Measurements from ENCODE around the gene APBB2. TPM values are rescaled to one million over a fixed set of nuclear protein-coding genes. Genes with fewer than 3 reads are reported as not detected.

APBB2 gene
- 23.5 TPM for total RNA-seq
- long read RNA-seq, full-length matches to known transcripts: 3 of 17 reads
- long read RNA-seq, partial matches to known transcripts: 10 of 17 reads
- long read RNA-seq, other reads (novel, unspliced or antisense): 4 of 17 reads

GRCh38 chr4:41214136-41214824 is at the start of gene APBB2:
Gene APBB2 (minus strand): TSS chr4:41214542. CDS start chr4:41033254, 181,288 bp downstream.
- Histone ChIP-seq H3K36me3 (no peaks in the 10 kb centered on the region), H3K27ac (replicated peaks) (peak within 1 kb of the TSS; percentile 97), H3K4me1 (peaks cover 74% of the 10 kb centered on the region), H3K9me3 (replicated peaks) (no peaks in the 10 kb centered on the region), H3K27me3 (ENCODE audit: low read depth) (no peaks in the 10 kb centered on the region), H3K4me3 (peak within 1 kb of the TSS; percentile 99)
- peak; percentile 95 for TF ChIP-seq CTCF (IDR thresholded peaks at IDR 0.05; ENCODE audit: borderline replicate concordance)
- peak; percentile 94 for DNase-seq
- intact Hi-C loops (cut with micrococcal nuclease): loop anchor here (10.0 kb wide), 1 partner anchor 289 kb away; no protein-coding TSS in a partner anchor

GRCh38 chr4:41262198-41262597 is 47.9 kb upstream of the APBB2 start:
- DNase-seq: no peak
- peaks cover 12% of the 10 kb centered on the region for H3K4me1 ChIP-seq
- H3K27ac ChIP-seq (replicated peaks): no peak overlapping the region
- H3K4me3 ChIP-seq: no peak overlapping the region
- no peak for TF ChIP-seq CTCF (IDR thresholded peaks at IDR 0.05; ENCODE audit: borderline replicate concordance)
- intact Hi-C loops (cut with micrococcal nuclease): no loop called here
- H3K36me3 ChIP-seq: no peaks in the 10 kb centered on the region
- no peaks in the 10 kb centered on the region for H3K9me3 ChIP-seq (replicated peaks)
- H3K27me3 ChIP-seq (ENCODE audit: low read depth): peaks cover 28% of the 10 kb centered on the region

GRCh38 chr4:41260116-41260733 is 45.9 kb upstream of the APBB2 start:
- intact Hi-C loops (cut with micrococcal nuclease): no loop called here
- no peak overlapping the region for H3K4me3 ChIP-seq
- no peaks in the 10 kb centered on the region for H3K9me3 ChIP-seq (replicated peaks)
- TF ChIP-seq CTCF (IDR thresholded peaks at IDR 0.05; ENCODE audit: borderline replicate concordance): no peak
- no peaks in the 10 kb centered on the region for H3K36me3 ChIP-seq
- H3K27me3 ChIP-seq (ENCODE audit: low read depth): peaks cover 47% of the 10 kb centered on the region
- peaks cover 21% of the 10 kb centered on the region for H3K4me1 ChIP-seq
- no peak for DNase-seq
- no peak overlapping the region for H3K27ac ChIP-seq (replicated peaks)

DNA sequence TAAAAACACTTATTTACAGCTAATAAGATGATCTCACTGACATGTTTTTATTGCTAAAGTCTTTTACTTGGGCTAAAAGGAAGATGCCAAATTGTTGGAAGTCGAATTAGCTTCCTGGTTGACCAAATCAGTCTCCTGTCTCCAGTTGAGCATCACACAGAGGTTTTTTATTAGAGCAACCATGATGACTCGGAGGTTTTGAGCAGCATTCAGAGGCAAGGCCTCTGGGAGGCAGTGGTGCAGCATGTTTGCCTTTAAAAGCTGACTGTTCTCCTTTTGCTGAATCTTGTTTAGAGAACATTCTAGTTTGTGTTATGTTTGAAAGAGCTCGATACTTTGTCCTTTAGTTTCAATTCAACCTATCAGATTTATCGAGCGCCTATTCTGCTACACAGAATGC is 44.4 kb upstream of the APBB2 start:
- Histone ChIP-seq H3K4me1 (peaks cover 21% of the 10 kb centered on the region), H3K9me3 (replicated peaks) (no peaks in the 10 kb centered on the region), H3K4me3 (no peak overlapping the region), H3K27ac (replicated peaks) (no peak overlapping the region), H3K27me3 (ENCODE audit: low read depth) (peaks cover 62% of the 10 kb centered on the region), H3K36me3 (no peaks in the 10 kb centered on the region)
- intact Hi-C loops (cut with micrococcal nuclease): no loop called here
- no peak for DNase-seq
- TF ChIP-seq CTCF (IDR thresholded peaks at IDR 0.05; ENCODE audit: borderline replicate concordance): peak; percentile 48

DNA sequence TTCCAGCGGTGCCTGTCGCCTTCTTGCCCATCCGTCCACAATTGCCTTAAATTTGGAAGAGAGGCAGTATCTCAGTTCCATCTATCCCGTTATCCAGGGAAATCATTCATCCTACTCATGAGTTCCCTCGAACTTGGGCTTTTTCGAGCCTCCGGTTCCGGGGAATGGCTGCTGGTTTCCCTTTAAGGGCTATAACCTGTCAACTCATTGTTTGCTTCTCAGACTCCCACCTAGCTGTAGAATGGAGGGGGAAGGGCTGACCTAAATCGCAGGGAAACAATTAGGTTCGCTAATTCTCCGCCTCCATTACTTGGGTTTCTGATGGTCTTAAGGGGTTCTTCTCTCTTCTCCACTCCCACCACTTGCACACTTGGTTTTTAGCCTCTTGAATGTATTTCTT is 43.6 kb upstream of the APBB2 start:
- peaks cover 21% of the 10 kb centered on the region for H3K4me1 ChIP-seq
- intact Hi-C loops (cut with micrococcal nuclease): no loop called here
- TF ChIP-seq CTCF (IDR thresholded peaks at IDR 0.05; ENCODE audit: borderline replicate concordance): no peak
- peaks cover 69% of the 10 kb centered on the region for H3K27me3 ChIP-seq (ENCODE audit: low read depth)
- H3K36me3 ChIP-seq: no peaks in the 10 kb centered on the region
- no peak for DNase-seq
- no peaks in the 10 kb centered on the region for H3K9me3 ChIP-seq (replicated peaks)
- no peak overlapping the region for H3K27ac ChIP-seq (replicated peaks)
- peak overlapping the region; percentile 70 for H3K4me3 ChIP-seq

All from left ventricle myocardium inferior (tissue), 1 donor.